C4-2B (cell line): Measurements from ENCODE around the gene TBX5.

Experiments used
- H3K27ac ChIP-seq: fragments of 450-650 bp; 2 replicates; pipeline ENCODE4 v1.5.1; 2017
- ZFX ChIP-seq: fragments of 450-650 bp; IDR thresholded peaks from 2 replicates; pipeline ENCODE4 v1.6.1; 2017
- TF ChIP-seq, protein P1 (sequence below): fragments of 450-650 bp; conservative IDR thresholded peaks from 2 replicates; pipeline ENCODE4 v1.5.1; 2017; ENCODE audit warnings: mild to moderate bottlenecking

TBX5 gene

DNA sequence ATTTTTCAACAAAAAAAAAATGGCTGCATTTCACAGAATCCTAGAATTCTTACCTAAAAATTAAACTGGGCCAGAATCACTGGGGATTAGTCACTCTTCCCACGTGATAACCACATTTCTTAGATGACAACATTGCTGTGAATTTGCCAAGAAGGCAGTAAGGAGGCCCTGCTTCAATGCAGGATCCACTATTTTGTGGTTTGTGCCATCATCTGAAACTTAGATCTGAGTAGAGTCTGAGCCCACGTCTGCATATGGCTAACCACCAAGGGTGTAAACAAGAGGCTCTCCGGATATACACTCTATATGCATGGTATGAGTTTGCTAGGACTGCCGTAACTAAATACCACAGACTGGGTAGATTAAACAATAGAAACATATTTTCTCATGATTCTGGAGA is 24.4 kb upstream of the TBX5 start:
- no peak overlapping the region for H3K27ac ChIP-seq
- TF ChIP-seq, protein P1, sequence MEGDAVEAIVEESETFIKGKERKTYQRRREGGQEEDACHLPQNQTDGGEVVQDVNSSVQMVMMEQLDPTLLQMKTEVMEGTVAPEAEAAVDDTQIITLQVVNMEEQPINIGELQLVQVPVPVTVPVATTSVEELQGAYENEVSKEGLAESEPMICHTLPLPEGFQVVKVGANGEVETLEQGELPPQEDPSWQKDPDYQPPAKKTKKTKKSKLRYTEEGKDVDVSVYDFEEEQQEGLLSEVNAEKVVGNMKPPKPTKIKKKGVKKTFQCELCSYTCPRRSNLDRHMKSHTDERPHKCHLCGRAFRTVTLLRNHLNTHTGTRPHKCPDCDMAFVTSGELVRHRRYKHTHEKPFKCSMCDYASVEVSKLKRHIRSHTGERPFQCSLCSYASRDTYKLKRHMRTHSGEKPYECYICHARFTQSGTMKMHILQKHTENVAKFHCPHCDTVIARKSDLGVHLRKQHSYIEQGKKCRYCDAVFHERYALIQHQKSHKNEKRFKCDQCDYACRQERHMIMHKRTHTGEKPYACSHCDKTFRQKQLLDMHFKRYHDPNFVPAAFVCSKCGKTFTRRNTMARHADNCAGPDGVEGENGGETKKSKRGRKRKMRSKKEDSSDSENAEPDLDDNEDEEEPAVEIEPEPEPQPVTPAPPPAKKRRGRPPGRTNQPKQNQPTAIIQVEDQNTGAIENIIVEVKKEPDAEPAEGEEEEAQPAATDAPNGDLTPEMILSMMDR, result no peak
- no peak for TF ChIP-seq ZFX

DNA sequence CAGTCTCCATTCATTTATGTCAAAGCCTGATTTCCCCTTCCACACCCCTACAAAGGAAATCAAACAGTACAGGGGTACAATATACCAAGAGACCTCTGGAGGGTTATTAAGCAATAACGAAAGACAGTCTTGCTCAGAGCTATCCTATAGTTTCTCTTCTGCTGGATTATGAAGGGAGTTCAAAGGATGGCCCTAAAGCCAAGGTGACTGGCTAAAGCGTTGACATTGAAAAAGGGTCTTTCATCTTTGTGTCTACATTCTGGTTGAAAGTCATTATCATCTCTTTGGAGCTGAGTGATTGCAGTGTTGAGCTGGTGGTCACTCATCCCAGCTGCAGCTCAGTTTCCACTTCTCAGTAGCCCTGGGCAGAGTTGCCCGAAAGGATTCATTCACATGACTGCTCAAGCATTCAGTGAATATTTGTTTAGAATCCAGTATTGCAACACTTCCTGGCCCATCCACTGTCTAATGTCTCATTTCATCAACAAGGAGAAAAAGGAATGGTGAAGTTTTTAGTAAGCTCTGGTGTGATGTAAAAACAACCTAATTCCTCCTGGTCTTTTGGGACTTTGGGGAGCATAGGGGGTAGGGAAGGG is 19.2 kb upstream of the TBX5 start:
- no peak overlapping the region for H3K27ac ChIP-seq

DNA sequence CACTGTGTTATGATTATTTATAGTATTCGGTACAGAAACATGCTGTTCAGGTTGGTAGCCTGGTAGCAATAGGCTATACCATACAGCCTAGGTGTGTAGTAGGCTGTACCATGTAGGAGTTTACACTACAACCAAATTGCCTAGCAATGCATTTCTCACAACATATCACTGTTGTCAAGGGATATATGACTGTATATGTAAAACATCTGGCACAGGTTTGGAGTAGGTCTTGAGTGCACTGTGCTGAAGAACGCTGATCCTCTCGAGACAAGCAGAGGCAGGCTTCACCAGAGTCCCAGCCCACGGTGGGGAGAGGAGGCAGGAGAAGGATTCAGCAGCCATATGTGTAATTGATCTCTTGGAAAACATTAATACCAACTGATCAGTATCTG is 15.0 kb upstream of the TBX5 start:
- TF ChIP-seq, protein P1, result no peak
- no peak for TF ChIP-seq ZFX
- H3K27ac ChIP-seq, result no peak overlapping the region

More for the DNA sequence above, 19.2 kb upstream of the TBX5 start:
- no peak for TF ChIP-seq ZFX
- TF ChIP-seq, protein P1, result no peak

DNA sequence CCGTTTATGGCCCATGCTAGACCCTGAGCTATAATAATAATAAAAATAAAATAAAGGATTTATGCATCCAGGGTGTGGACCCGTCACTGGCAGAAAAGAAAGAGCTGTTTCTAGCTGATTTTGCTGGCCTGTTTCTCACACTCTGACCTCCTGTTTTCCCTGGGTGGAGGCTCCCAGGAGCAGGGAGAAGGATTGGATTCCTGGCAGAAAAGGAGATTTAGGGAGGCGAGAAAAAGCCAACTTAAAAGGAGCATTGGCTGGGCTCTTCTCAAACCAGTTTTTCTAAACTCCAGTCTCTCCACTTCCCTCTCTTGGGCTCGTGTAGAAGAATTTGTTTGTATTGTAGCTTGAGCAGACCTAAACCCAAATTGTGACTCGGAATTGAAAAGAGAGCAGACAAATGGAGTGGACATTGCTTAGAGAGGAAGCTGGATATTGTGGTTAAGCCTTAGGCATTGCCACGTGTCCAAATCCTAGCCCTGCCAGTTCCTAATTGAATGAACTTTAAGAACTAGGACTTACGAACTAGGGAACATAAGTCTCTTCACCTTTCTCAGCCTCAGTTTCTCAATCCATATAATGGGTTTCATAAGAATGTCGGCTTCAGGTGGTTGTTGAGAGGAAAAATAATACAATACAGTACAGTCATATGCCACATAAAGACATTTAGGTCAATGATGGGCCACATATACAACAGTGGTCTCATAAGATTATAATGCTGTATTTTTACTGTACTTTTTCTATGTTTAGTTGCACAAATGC is 14.4 kb upstream of the TBX5 start:
- TF ChIP-seq ZFX, result no peak
- H3K27ac ChIP-seq, result no peak overlapping the region

DNA sequence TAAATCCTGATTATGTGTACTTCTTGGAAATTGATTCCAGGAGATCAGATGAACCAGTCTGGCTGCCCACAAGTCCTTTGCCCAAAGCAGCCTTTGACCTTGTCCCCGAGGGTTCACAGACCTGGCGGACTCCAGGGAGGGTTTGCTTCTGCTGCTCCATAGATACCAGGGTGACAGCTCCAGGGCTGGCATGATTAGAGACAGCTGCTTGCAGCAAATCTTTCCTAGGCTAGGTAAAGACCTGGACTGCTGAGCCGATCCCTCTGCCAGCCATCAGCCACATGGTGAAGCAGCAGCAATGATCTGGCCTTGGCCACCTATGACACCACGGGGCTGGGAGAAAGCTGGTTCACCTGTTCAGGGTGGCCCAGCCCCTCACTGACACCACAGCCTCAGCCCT is 10.1 kb upstream of the TBX5 start:
- H3K27ac ChIP-seq, result no peak overlapping the region
- TF ChIP-seq, protein P1, result no peak
- TF ChIP-seq ZFX, result no peak

DNA sequence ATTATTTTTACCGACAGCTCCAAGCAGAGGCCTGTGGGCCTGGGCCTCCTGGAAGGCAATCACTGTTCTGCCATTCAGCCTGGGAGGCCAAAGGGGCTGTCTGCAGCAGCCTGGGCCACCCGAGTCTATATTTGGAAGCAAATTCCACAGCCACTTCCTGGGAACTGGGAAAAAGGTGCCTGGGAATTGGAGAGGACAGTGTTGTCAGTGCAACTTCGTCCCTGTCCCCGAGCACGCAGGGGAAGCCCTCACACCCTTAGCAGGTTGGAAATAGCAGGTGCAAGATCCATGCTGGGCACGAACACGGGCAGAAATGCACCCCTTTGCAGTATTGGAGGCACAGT is 9.6 kb upstream of the TBX5 start:
- TF ChIP-seq, protein P1, result no peak
- TF ChIP-seq ZFX, result no peak

DNA sequence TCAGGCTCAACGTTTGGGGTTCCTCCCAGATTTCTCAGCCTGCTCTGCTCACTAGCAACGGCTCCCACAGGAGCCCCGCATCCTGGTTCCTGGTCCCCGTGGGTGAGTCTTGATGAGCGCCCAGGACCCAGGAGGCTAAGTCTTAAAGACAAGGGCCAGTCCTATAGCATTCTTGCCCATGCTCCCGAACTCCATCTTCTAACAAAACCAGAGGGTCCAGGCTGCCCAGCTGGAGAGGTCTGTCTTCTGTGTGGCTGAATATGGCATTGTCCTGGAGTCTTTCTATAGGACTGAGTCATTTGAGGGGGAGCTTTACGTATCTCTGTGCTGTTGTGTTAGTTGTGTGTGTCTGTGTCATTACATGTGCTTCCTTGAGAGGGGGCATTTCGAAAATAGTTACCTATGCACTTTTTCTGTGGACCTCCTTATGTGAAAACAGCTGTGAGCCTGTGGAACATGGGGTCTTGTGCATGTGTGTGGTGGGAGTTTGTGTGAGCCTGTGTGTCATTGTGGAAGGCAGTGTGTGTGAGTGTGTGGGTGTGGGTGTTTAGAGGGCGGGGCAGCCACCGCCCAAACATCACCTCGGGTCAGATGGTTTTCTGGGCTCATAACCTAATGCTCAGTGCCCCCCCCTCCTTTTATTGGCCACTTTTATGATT is 9.1 kb upstream of the TBX5 start:
- no peak overlapping the region for H3K27ac ChIP-seq

More for the DNA sequence above, 9.6 kb upstream of the TBX5 start:
- no peak overlapping the region for H3K27ac ChIP-seq

More for the DNA sequence above, 9.1 kb upstream of the TBX5 start:
- TF ChIP-seq ZFX, result no peak
- TF ChIP-seq, protein P1, result no peak
